Left kidney (tissue), 8 donors: ENCODE data around the gene FRMD7. TPM values are rescaled to one million over a fixed set of nuclear protein-coding genes. Genes with fewer than 3 reads are reported as not detected.
"Not testable (repeated sequence)": the region's sequence is repeated elsewhere in the genome, so short reads cannot be mapped to it uniquely, and the experiment has no call there.

Source experiments
- DNase-seq: peaks from one replicate; pipeline ENCODE4 v3.0.0-alpha.2; 2013
- long read RNA-seq, 8 donors: transcript quantifications; one replicate each; lab custom pipeline, GENCODE V29; 2026
- polyA plus RNA-seq: library from polyadenylated mRNA; unstranded; fragments of 120-200 nt; gene quantifications from one replicate; pipeline ENCODE4 v1.2.1, GENCODE V29; 2013; ENCODE audit not compliant: insufficient read length

Gene FRMD7, protein sequence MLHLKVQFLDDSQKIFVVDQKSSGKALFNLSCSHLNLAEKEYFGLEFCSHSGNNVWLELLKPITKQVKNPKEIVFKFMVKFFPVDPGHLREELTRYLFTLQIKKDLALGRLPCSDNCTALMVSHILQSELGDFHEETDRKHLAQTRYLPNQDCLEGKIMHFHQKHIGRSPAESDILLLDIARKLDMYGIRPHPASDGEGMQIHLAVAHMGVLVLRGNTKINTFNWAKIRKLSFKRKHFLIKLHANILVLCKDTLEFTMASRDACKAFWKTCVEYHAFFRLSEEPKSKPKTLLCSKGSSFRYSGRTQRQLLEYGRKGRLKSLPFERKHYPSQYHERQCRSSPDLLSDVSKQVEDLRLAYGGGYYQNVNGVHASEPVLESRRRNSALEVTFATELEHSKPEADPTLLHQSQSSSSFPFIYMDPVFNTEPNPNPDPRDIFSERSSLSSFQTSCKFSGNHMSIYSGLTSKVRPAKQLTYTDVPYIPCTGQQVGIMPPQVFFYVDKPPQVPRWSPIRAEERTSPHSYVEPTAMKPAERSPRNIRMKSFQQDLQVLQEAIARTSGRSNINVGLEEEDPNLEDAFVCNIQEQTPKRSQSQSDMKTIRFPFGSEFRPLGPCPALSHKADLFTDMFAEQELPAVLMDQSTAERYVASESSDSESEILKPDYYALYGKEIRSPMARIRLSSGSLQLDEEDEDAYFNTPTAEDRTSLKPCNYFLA
- polyA plus RNA-seq = 1.3 TPM
- long read RNA-seq, donor 1 = 0 reads
- long read RNA-seq, donor 2, partial matches to known transcripts = 0 of 1 reads
- long read RNA-seq, donor 2, other reads (novel, unspliced or antisense) = 0 of 1 reads
- long read RNA-seq, donor 3 = 0 reads
- long read RNA-seq, donor 4 = 0 reads
- long read RNA-seq, donor 5 = 0 reads
- long read RNA-seq, donor 6 = 0 reads
- long read RNA-seq, donor 7 = 0 reads
- long read RNA-seq, donor 8 = 0 reads

DNA sequence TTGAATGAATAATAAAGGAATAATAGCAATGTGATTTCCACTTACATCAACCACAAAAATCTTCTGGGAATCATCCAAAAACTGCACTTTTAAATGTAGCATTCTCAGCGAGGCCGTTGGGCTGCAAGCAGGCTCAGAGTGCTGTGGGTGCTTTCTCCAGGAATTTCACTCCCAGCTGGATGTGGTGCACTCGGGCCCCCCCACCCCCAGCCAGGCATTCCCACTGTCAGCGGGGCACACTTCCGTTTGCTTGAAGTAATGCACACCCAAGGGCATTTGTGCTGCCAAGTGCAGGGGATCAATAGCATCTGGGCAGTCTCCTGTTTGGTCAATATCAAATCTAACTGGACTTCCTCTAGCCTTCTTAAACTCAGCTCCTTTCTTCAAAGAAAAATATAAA lies at the start of gene FRMD7:
Gene FRMD7 (minus strand): TSS at position 278 of the 400 bp plus-strand sequence. CDS start 176 bp downstream, at position 102.
- no peak for DNase-seq

- no peak for DNase-seq
Observed at GRCh38 chrX:132173647-132174046, 45.8 kb upstream of the FRMD7 start.

DNA sequence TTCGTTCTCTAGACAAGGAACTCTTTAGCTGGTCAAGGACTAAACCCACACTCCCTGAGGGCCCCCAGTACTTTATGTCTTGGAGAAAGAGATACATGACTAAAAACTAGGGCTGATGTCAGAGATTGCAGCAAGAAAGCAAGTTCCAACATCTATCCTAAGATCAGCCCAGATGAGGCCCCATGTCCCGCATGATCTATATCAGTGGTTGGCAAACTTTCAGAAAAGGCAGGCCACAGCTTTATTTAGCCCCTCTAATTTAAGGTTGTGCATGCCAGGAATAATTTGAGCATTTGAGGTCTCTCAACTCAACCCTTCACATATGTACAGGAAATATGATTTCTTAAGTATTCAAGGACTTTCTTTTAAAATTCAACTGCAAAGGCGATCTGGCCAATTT lies 44.1 kb upstream of the FRMD7 start:
- DNase-seq = no peak

DNA sequence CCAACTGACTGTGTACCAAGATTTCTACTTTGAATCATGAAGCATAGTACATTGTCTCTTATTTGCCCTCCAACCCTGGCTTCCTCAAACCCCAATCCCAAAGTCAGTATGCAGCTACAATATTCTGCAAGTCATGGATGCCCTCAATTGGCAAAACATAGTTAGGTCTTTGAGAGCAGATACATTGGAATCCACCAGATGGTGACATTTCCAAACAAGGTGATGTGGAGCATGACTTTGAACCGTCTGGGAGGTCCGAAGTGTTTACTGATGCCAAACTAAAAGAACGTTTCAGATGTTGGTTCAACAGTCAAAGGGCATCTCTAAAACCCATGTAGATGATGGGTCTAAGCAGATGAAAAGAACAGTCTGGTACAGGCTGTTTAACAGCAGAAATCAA lies 43.7 kb upstream of the FRMD7 start:
- DNase-seq = no peak

- DNase-seq = no peak
Observed at GRCh38 chrX:132169554-132169953, 41.7 kb upstream of the FRMD7 start.

GRCh38 chrX:132165651-132166050 lies 37.8 kb upstream of the FRMD7 start:
- DNase-seq = no peak

DNA sequence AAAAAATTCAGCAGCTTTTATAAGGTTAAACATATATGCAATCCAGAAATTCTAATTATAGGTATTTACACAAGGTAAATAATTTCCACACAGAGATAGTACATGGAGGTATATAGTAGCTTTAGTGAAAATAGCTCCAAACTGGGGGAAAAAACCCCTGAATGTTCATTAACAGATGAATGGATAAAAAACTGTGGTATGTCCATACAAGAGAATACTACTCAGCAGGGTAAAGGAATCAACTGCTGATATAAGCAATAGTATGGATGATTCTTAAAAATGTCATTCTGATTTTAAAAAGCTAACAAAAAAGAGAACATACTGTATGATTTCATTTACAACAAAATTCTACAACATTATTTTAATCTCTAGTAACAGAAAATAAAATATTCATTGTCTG lies 37.2 kb upstream of the FRMD7 start:
- no peak for DNase-seq

DNA sequence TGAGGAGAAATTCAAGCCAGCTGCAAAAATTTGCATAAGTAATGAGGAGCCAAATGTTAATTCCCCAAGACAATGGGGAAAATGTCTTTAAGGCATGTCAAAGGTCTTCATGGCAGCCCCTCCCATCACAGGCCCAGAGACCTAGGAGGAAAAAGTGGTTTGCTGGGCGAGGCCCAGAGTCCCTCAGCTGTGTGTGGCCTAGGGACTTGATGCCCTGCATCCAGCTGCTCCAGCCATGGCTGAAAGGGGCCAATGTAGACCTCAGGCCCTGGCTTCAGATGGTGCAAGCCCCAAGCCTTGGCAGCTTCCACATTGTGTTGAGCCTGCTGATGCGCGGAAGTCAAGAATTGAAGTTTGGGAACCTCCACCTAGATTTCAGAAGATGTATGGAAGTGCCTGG lies 35.3 kb upstream of the FRMD7 start:
- not testable (repeated sequence) for DNase-seq

GRCh38 chrX:132153166-132153565 lies 25.3 kb upstream of the FRMD7 start:
- DNase-seq = no peak

- DNase-seq = no peak
Observed at GRCh38 chrX:132146456-132146855, 18.6 kb upstream of the FRMD7 start.

GRCh38 chrX:132144061-132144460 lies 16.2 kb upstream of the FRMD7 start:
- DNase-seq = no peak

GRCh38 chrX:132125906-132126305 lies 1.9 kb downstream of the FRMD7 start:
- no peak for DNase-seq

- no peak for DNase-seq
Observed at GRCh38 chrX:132120913-132121312, 6.9 kb downstream of the FRMD7 start.

DNA sequence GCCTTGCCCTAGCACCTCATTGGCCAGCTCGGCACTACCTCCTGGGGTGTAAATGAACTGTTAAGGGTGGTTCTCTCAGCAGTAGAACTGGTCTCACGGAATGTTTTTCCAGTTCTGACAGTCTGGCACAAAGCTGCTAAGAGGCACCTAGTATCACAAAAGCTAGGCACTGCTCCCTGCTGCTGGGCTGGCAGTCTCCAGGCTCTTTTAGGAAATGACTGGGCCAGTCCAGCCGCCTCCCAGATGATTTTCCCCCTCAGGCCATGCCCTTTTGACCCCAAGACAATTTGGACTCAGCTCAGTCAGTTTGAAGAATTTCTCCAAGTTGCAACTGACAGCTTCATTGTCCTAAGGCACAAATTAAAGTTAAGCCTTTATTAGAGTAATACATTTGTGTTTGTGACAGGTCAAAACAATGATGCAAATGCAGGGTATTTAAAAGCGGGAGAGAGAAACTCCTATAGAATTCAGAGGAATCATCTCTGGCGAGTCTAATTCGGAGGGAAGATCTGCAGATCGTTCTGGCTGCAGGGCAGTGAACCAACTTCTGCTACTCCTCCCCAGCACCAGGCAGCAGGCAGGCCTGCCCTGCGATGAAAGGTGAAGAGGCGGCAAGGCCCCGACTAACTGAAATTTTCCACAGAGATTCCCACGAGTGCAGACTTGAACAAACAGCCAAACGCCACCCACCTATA lies 7.9 kb downstream of the FRMD7 start:
- no peak for DNase-seq

- no peak for DNase-seq
Observed at GRCh38 chrX:132119283-132119682, 8.5 kb downstream of the FRMD7 start.

- no peak for DNase-seq
Observed at GRCh38 chrX:132118358-132118757, 9.5 kb downstream of the FRMD7 start.

GRCh38 chrX:132115792-132116191 lies 12.0 kb downstream of the FRMD7 start:
- DNase-seq = no peak

GRCh38 chrX:132114607-132115006 lies 13.2 kb downstream of the FRMD7 start:
- DNase-seq = no peak

- DNase-seq = no peak
Observed at GRCh38 chrX:132107291-132107690, 20.5 kb downstream of the FRMD7 start.

DNA sequence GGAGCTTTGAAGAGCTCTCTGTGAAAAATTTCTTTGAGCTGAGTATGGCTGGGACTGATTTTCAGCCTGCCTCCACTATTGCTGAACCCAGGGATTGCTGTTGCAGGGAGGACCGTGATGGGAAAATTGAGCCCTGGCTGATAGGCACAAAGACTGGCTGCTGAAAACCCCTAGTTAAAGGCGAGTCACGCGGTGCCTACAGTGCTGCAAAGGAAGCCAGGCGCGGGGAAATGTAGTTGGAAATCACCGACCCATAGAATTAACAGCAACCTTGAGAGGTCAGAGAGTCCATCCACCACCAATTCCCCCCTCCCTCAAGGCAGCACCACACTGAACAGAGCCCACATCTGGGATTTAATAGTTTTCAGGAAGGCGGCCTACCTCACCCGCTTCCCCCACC lies 26.0 kb downstream of the FRMD7 start:
- no peak for DNase-seq

- no peak for DNase-seq
Observed at GRCh38 chrX:132101206-132101605, 26.6 kb downstream of the FRMD7 start.

DNA sequence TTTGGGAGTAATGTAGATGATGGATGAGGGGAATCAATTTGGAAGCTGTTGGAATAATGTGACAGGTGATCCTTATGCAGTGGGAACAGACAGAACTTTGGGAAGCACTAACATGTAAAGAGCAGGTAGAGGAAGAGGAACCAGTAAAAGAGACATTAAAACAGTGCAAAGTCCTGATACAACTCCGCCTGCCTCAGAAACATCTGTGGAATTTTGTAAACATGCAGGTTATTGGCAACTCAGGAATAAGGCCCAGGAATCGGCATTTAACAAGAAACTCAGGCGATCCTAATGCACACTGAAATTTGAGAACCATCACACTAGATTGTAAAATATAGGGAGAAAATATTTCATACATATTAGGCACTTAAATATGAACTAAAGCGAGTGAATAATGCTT lies 29.1 kb downstream of the FRMD7 start:
- not testable (repeated sequence) for DNase-seq
